ENCODE measurements around the gene SLC7A9. TPM values are rescaled to one million over a fixed set of nuclear protein-coding genes. Genes with fewer than 3 reads are reported as not detected.
"Not testable (repeated sequence)": the region's sequence is repeated elsewhere in the genome, so short reads cannot be mapped to it uniquely, and the experiment has no call there.

Gene SLC7A9
- polyA plus RNA-seq, 1 donor from 2014 or later: not detected

DNA sequence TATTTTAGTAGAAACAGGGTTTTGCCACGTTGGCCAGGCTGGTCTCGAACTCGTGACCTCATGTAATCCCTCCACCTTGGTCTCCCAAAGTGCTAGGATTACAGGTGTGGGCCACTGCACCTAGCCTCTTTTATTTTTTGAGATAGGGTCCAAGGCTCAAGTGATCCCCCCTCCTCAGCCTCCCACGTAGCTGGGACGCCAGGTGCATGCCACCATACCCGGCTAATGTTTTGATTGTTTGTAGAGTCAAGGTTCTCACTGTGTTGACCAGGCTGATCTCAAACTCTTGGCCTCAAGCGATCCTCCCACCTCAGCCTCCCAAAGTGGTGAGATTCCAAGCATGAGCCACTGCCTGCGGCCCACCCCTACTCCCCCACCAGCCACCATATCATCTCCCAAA lies 6.3 kb downstream of the SLC7A9 start:
- Mint-ChIP-seq H3K36me3 (peaks cover 2% of the 10 kb centered on the region), H3K27ac (no peak overlapping the region), H3K4me1 (no peaks in the 10 kb centered on the region), H3K4me3 (no peak overlapping the region), H3K9me3 (no peaks in the 10 kb centered on the region), H3K27me3 (peaks cover 3% of the 10 kb centered on the region)

DNA sequence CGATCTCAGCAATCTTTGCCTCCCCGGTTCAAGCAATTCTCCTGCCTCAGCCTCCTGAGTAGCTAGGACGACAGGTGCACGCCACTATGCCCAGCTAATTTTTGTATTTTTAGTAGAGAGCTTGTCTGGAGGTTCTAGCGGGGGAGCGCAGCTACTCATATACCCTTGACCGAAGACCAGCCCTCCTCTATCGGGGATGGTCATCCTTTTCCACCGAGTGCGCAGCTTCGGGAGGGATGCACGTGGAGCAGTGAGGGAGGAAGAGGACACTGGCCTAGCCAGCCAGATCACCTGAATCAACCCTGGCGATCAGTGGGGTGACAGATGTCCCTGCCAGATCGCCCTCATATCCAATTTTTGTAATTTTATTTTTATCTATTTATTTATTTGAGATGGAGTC lies 6.8 kb downstream of the SLC7A9 start:
- Mint-ChIP-seq H3K4me3 (no peak overlapping the region), H3K27ac (no peak overlapping the region), H3K36me3 (peaks cover 2% of the 10 kb centered on the region), H3K27me3 (peaks cover 3% of the 10 kb centered on the region), H3K9me3 (no peaks in the 10 kb centered on the region), H3K4me1 (no peaks in the 10 kb centered on the region)

DNA sequence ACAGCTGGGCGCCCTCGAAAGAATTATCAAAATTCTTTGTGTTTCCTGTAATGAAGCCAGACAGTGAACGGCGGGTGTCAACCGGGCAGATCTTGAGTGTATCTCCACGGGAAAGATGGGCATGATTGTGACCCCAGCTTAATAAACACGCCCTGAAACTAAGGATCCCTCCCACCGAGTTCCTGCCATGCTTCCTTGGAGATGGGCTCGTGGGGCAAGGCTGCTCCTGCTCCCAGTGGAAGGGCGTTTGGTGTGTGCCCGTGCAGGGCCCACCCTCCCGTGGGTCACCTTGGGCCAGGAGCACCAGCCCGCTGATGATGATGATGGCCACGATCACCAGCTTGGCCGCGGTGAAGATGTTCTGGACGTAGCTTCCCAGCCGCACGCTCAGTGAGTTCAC lies 7.4 kb downstream of the SLC7A9 start:
- no peak overlapping the region for H3K27ac Mint-ChIP-seq
- no peak overlapping the region for H3K4me3 Mint-ChIP-seq
- H3K4me1 Mint-ChIP-seq: no peaks in the 10 kb centered on the region
- H3K9me3 Mint-ChIP-seq: no peaks in the 10 kb centered on the region
- H3K36me3 Mint-ChIP-seq: peaks cover 2% of the 10 kb centered on the region
- peaks cover 3% of the 10 kb centered on the region for H3K27me3 Mint-ChIP-seq

DNA sequence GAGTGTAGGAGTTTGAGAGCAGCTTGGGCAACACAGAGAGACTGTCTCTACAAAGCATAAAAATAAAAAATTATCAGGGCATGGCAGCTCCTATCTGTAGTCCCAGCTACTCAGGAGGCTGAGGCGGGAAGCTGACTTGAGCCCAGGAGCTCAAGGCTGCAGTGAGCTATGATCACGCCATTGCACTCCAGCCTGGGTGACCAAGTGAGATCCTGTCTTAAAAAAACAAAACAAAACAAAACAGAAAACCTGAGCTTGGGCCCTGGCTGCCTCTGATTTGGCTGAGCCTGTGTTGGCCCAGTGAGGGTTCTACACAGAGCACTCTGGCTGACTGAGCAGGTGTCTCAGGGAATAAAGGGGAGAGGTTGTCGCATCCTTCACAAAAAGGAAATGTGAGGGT lies 8.0 kb downstream of the SLC7A9 start:
- H3K9me3 Mint-ChIP-seq: no peaks in the 10 kb centered on the region
- H3K27me3 Mint-ChIP-seq: peaks cover 3% of the 10 kb centered on the region
- H3K36me3 Mint-ChIP-seq: peaks cover 2% of the 10 kb centered on the region
- H3K4me3 Mint-ChIP-seq: no peak overlapping the region
- no peak overlapping the region for H3K27ac Mint-ChIP-seq
- H3K4me1 Mint-ChIP-seq: no peaks in the 10 kb centered on the region

DNA sequence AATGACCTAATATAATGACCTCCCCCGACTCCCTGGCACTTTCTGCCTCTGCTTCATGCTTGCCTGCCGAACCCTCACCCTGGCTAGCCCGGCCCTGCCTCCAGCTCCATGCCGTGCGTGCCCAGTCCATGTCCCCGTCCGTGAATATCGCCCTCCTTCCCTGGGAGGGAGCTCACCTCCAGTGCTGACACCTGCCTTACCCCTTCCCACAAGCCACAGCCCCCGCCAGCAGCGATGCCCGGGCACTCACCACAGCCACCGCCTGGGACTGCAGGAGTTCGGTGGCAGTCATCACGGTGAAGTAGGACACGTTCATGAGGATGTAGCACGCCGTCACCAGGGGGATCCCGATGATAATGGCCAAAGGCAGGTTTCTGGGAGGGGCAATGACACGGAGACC lies 10.0 kb downstream of the SLC7A9 start:
- H3K4me1 Mint-ChIP-seq: peaks cover 0 to 2% (median 0%) of the 10 kb centered on the region in 3 donors
- H3K36me3 Mint-ChIP-seq: peaks cover 2% of the 10 kb centered on the region
- no peak overlapping the region for H3K4me3 Mint-ChIP-seq
- H3K27me3 Mint-ChIP-seq: peaks cover 3% of the 10 kb centered on the region
- no peak overlapping the region for H3K27ac Mint-ChIP-seq
- no peaks in the 10 kb centered on the region for H3K9me3 Mint-ChIP-seq

DNA sequence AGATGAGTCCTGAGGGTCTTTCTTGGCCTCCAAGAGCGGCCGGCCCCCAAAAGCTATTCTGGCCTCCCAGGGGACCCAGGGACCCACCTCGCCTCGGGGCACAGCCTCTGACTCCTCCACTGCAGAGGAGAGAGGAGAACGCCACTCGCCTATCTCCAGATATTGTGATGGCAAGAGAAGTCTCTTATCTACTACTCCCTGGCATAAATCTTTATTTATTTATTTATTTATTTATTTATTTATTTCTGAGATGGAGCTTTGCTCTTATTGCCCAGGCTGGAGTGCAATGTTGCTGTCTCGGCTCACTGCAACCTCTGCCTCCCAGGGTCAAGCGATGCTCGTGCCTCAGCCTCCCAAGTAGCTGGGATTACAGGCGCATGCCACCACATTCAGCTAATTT lies 11.0 kb downstream of the SLC7A9 start:
- peaks cover 0 to 2% (median 0%) of the 10 kb centered on the region in 3 donors for H3K4me1 Mint-ChIP-seq
- H3K27me3 Mint-ChIP-seq: peaks cover 3% of the 10 kb centered on the region
- H3K27ac Mint-ChIP-seq: no peak overlapping the region
- peaks cover 2% of the 10 kb centered on the region for H3K36me3 Mint-ChIP-seq
- H3K4me3 Mint-ChIP-seq: no peak overlapping the region
- H3K9me3 Mint-ChIP-seq: no peaks in the 10 kb centered on the region

DNA sequence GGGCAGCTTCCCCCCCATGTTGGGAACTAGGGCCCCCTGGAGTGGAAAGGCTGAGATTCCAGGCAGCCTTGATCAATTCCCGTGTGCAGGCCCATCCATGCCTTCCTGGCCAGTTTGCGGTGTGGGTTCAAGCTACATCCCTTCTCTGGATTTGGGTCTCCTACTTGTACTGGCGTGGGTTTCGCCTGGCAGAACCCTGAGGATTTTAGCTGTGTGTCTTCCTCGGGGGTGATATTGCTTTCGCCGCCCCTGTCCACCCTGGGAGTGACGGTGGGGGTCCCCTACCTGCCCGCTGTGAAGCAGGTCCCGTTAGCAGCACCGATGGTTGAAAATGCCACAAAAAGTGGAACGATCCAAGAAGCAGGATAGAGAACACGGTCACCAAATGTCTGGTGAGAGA lies 11.4 kb downstream of the SLC7A9 start:
- peaks cover 3% of the 10 kb centered on the region for H3K27me3 Mint-ChIP-seq
- H3K27ac Mint-ChIP-seq: no peak overlapping the region
- H3K9me3 Mint-ChIP-seq: no peaks in the 10 kb centered on the region
- no peak overlapping the region for H3K4me3 Mint-ChIP-seq
- peaks cover 0 to 2% (median 0%) of the 10 kb centered on the region in 3 donors for H3K4me1 Mint-ChIP-seq
- H3K36me3 Mint-ChIP-seq: peaks cover 2% of the 10 kb centered on the region

DNA sequence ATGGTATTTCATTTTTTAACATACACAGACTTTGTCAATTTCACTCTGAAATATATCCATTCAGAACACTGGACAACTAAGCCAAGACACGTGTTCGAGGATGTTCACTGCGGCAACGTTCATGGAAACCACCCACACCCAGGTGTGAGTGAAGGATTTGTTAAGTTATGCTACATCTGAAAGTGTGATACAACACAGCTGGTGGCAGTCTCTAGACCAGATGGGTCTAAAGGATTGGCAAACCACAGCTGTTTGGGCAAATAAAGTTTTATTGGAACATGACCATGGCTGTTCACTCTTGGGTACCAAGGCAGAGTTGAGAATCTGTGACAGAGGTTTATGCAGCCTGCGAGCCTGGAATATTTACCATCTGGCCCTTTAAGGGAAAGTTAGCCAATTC lies 12.0 kb downstream of the SLC7A9 start:
- no peaks in the 10 kb centered on the region for H3K36me3 Mint-ChIP-seq
- H3K4me3 Mint-ChIP-seq: no peak overlapping the region
- peaks cover 3% of the 10 kb centered on the region for H3K27me3 Mint-ChIP-seq
- peaks cover 0 to 2% (median 0%) of the 10 kb centered on the region in 3 donors for H3K4me1 Mint-ChIP-seq
- H3K27ac Mint-ChIP-seq: no peak overlapping the region
- no peaks in the 10 kb centered on the region for H3K9me3 Mint-ChIP-seq

DNA sequence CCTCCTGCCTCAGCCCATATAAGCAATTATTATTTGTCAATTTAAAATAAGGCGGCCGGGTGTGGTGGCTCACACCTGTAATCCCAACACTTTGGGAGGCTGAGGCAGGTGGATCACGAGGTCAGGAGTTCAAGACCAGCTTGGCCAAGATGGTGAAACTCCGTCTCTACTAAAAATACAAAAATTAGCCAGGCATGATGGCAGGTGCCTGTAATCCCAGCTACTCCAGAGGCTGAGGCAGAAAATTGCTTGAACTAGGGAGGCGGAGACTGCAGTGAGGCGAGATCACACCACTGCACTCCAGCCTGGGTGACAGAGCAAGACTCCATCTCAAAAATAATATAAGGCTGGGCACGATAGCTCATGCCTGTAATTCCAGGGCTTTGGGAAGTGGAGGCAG lies 12.7 kb downstream of the SLC7A9 start:
- H3K4me3 Mint-ChIP-seq, H3K27me3 Mint-ChIP-seq, H3K9me3 Mint-ChIP-seq, H3K4me1 Mint-ChIP-seq, H3K36me3 Mint-ChIP-seq, H3K27ac Mint-ChIP-seq: not testable (repeated sequence)

DNA sequence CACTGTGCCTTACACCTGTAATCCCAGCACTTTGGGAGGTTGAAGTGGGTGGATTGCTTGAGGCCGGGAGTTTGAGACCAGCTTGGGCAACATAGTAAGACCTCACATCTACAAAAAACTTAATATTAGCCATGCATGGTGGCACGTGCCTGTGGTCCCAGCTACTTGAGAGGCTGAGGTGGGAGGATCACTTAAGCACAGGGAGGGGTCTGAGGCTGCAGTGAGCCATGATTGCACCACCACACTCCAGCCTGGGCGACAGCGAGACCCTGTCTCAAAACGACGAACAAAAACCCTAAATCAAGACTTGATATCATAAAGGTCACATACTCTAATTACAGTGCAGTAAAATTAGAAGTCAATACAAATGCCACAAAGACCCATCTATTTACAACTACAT lies 17.4 kb downstream of the SLC7A9 start:
- Mint-ChIP-seq H3K36me3 (no peaks in the 10 kb centered on the region), H3K4me3 (no peak overlapping the region), H3K27ac (no peak overlapping the region), H3K9me3 (peaks cover 0 to 4% (median 0%) of the 10 kb centered on the region in 3 donors), H3K4me1 (peaks cover 0 to 2% (median 0%) of the 10 kb centered on the region in 3 donors), H3K27me3 (no peaks in the 10 kb centered on the region)

DNA sequence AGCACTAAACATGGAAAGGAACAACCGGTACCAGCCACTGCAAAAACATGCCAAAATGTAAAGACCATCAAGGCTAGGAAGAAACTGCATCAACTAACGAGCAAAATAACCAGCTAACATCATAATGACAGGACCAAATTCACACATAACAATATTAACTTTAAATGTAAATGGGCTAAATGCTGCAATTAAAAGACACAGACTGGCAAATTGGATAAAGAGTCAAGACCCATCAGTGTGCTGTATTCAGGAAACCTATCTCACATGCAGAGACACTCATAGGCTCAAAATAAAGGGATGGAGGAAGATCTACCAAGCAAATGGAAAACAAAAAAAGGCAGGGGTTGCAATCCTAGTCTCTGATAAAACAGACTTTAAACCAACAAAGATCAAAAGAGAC lies 21.5 kb downstream of the SLC7A9 start:
- not testable (repeated sequence) for H3K27ac Mint-ChIP-seq, H3K4me1 Mint-ChIP-seq, H3K4me3 Mint-ChIP-seq, H3K36me3 Mint-ChIP-seq, H3K9me3 Mint-ChIP-seq, H3K27me3 Mint-ChIP-seq

DNA sequence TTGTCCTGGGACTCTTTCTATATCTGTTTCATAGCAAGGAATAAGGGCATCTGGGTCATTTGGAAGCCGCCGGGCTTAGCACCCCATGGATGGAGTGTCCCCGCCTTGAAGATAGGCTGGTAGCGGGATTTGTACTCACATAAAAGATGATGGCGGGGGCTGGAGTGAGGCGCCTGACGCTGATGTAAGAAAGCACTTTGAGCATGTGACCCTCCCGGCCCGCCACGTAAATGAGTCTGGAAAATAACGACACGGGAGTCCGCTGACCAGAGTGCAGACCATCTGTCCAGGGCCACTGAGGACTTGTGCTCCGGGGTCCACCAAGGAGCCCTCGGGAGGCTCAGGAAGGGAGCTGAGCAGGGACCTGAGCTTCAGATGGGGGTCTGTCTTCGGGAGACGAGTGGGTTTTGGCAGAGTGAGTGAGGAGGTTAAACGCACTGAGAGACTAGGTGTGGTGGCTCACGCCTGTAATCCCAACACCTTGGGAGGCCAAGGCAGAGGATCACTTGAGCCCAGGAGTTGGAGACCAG lies 25.8 kb downstream of the SLC7A9 start:
- peaks cover 3% of the 10 kb centered on the region for H3K27me3 Mint-ChIP-seq
- peaks cover 8 to 21% (median 15%) of the 10 kb centered on the region in 3 donors for H3K9me3 Mint-ChIP-seq
- H3K4me1 Mint-ChIP-seq: no peaks in the 10 kb centered on the region
- H3K27ac Mint-ChIP-seq: no peak overlapping the region
- peak overlapping the region in 1 of 4 donors; percentile 53 for H3K4me3 Mint-ChIP-seq
- no peaks in the 10 kb centered on the region for H3K36me3 Mint-ChIP-seq

DNA sequence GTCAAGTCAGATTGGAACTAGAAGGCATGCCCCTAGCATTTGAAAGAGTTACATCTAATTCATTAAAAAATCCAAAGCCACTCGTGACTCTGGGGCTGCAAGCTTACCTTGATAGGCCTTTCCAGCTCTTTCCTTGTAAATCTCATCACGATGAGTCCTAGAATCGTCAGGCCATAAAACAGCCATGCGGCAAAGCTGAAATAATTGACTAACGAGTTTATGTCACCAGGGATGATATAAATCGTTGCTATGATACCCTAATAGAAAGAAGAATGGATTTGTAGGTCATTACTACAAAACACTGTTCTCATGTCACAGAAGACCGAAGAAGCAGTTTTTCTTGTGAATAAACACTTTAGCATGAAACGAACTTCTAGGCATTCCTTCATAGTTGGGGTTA lies 27.5 kb downstream of the SLC7A9 start:
- peaks cover 3% of the 10 kb centered on the region for H3K27me3 Mint-ChIP-seq
- H3K27ac Mint-ChIP-seq: no peak overlapping the region
- peaks cover 8 to 15% (median 15%) of the 10 kb centered on the region in 3 donors for H3K9me3 Mint-ChIP-seq
- no peaks in the 10 kb centered on the region for H3K4me1 Mint-ChIP-seq
- H3K36me3 Mint-ChIP-seq: no peaks in the 10 kb centered on the region
- no peak overlapping the region for H3K4me3 Mint-ChIP-seq

DNA sequence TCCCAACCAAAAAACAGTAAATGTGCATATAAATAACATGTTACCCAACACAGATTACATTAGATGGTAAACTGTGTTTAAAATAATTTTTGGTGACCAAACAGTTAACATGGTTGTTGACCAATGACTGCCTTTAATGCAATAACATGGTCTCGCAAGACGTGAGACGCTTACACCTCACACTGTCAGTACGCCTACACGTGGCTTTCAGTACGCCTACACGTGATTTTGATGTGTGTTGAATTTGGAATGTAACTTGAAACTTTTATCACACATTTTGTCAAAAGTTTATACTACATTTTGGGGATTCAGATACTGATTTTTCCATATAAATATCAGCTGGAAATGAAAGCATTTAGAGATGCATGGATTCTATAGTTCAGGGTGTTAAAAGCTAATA lies 32.0 kb downstream of the SLC7A9 start:
- H3K36me3 Mint-ChIP-seq: no peaks in the 10 kb centered on the region
- H3K9me3 Mint-ChIP-seq: peaks cover 8 to 15% (median 14%) of the 10 kb centered on the region in 3 donors
- H3K4me1 Mint-ChIP-seq: no peaks in the 10 kb centered on the region
- H3K4me3 Mint-ChIP-seq: no peak overlapping the region
- H3K27me3 Mint-ChIP-seq: peaks cover 3% of the 10 kb centered on the region
- no peak overlapping the region for H3K27ac Mint-ChIP-seq

DNA sequence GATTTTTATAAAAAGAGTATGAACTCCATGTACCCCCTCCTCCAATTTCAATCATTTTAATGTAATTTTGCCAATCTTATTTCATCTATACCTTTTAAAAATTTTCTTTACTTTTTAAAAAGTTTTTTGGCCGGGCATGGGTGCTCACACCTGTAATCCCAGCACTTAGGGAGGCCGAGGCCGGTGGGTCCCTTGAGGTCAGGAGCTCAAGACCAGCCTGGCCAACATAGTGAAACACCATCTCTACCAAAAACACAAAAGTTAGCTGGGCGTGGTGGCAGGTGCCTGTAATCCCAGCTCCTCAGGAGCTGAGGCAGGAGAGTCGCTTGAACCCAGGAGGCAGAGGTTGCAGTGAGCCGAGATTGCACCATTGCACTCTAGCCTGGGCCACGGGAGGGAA lies 36.2 kb downstream of the SLC7A9 start:
- not testable (repeated sequence) for H3K9me3 Mint-ChIP-seq, H3K36me3 Mint-ChIP-seq, H3K4me3 Mint-ChIP-seq, H3K4me1 Mint-ChIP-seq, H3K27ac Mint-ChIP-seq, H3K27me3 Mint-ChIP-seq

DNA sequence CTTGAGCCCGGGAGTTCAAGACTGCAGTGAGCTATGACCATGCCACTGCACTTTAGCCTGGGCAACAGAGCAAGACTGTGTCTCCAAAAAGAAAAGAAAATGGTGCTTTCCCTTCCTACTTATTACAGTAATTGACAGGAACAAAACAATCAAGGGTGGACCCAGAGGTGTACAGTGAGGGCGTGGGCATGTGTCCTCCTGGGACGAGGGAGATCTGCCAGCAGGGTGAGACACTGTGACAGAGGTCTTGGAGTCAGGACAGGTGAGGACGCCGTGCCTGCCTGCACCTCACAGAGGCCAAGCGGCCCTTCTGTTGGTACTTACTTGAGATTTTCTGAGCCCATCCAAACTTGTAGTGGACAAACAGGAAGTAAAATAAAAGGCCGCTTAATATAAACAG lies 36.7 kb downstream of the SLC7A9 start:
- not testable (repeated sequence) for H3K4me1 Mint-ChIP-seq, H3K9me3 Mint-ChIP-seq, H3K36me3 Mint-ChIP-seq, H3K27ac Mint-ChIP-seq, H3K27me3 Mint-ChIP-seq, H3K4me3 Mint-ChIP-seq

DNA sequence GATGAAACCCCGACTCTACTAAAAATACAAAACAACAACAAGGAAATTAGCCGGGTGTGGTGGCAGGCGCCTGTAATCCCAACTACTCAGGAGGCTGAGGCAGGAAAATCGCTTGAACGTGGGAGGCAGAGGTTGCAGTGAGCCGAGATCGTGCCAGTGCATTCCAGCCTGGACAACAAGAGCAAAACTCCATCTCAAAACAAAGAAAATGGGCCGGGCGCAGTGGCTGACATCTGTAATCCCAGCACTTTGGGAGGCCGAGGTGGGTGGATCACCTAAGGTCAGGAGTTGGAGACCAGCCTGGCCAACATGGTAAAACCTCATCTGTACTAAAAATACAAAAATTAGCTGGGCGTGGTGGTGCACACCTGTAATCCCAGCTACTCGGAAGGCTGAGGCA lies 37.5 kb downstream of the SLC7A9 start:
- H3K36me3 Mint-ChIP-seq, H3K9me3 Mint-ChIP-seq, H3K4me3 Mint-ChIP-seq, H3K4me1 Mint-ChIP-seq, H3K27ac Mint-ChIP-seq, H3K27me3 Mint-ChIP-seq: not testable (repeated sequence)

All from IgD-negative memory B cell (primary cell).